Endothelial cell of umbilical vein (primary cell): ENCODE data around the gene AGBL4. TPM values are rescaled to one million over a fixed set of nuclear protein-coding genes. Genes with fewer than 3 reads are reported as not detected.

Experiments
- BruUV-seq: library from RNA; stranded (reverse); fragments of 400-500 nt; replicated peaks from 2 replicates; lab custom pipeline; 2021; lab: Mats Ljungman, UMichigan
- CTCF ChIA-PET: fragments of 300-600, 350-600 bp; sonication (Branson Sonifier 250); formaldehyde crosslinking; loops from one replicate; lab custom pipeline; 2021; ENCODE audit warnings: antibody characterized with exemption, inconsistent platforms; lab: Charles Lee
- POLR2A ChIA-PET: fragments of 300-600, 350-600 bp; sonication (Branson Sonifier 250); formaldehyde crosslinking; loops from one replicate; lab custom pipeline; 2021; ENCODE audit warnings: antibody characterized with exemption, inconsistent platforms; lab: Charles Lee
- DNase-seq: peaks from one replicate; pipeline ENCODE4 v3.0.0-alpha.2; 2011; ENCODE audit warnings: low read depth, low spot score
- FAIRE-seq: peaks from 2 replicates; lab custom pipeline; 2011; peaks lifted over from hg19 to GRCh38; lab: Jason Lieb, UNC
- H2AFZ ChIP-seq: 2 replicates; pipeline ENCODE4 v1.6.0; 2012; ENCODE audit warnings: low read depth, low read length, control low read depth, inconsistent platforms
- H3K27ac ChIP-seq: 2 replicates; pipeline ENCODE4 v1.5.1; 2011; ENCODE audit warnings: low read depth, mild to moderate bottlenecking, control low read depth, low read length, moderate library complexity; ENCODE audit not compliant: insufficient read depth
- H3K27me3 ChIP-seq, 2 experiments: 2 replicates each; pipeline versions ENCODE4 v1.6.0 to v1.6.1; 2011; ENCODE audit warnings: low read length in 2 of 2, mixed read lengths in 1 of 2; ENCODE audit not compliant: control insufficient read depth in 2 of 2, insufficient read depth in 2 of 2
- H3K36me3 ChIP-seq, 2 experiments: 2 replicates in 1 of 2; 3 replicates in 1 of 2; pipeline ENCODE4 v1.5.1; 2011; ENCODE audit warnings: low read length in 2 of 2, mild to moderate bottlenecking in 1 of 2, moderate library complexity in 1 of 2; ENCODE audit not compliant: control insufficient read depth in 2 of 2, insufficient read depth in 2 of 2; ENCODE audit errors: extremely low read depth in 1 of 2
- H3K4me1 ChIP-seq: 3 replicates; pipeline ENCODE4 v1.5.1; 2011; ENCODE audit warnings: mild to moderate bottlenecking, low read length; ENCODE audit not compliant: control insufficient read depth, insufficient read depth; ENCODE audit errors: extremely low read depth
- H3K4me2 ChIP-seq: 2 replicates; pipeline ENCODE4 v1.6.1; 2011; ENCODE audit warnings: low read length, control low read depth, mixed read lengths; ENCODE audit not compliant: insufficient read depth
- H3K4me3 ChIP-seq, 3 experiments: fragments of 200-600 bp in 1 of 3; sonication (generic), shearing (Covaris generic) in 1 of 3; replicated peaks in 1 of 3; 2 replicates each; pipeline ENCODE4 v1.5.1; 2011 to 2016; ENCODE audit warnings: control low read depth in 3 of 3, low read length in 3 of 3, mild to moderate bottlenecking in 2 of 3, inconsistent platforms in 1 of 3, low read depth in 1 of 3, moderate library complexity in 1 of 3; ENCODE audit not compliant: insufficient read depth in 1 of 3
- H3K79me2 ChIP-seq: 2 replicates; pipeline ENCODE4 v1.6.0; 2012; ENCODE audit warnings: low read length, inconsistent platforms; ENCODE audit not compliant: control insufficient read depth, insufficient read depth
- H3K9ac ChIP-seq: replicated peaks from 2 replicates; pipeline ENCODE3; 2011; ENCODE audit warnings: low read length, control low read depth; ENCODE audit not compliant: insufficient read depth; ENCODE audit errors: extremely low read depth
- H3K9me1 ChIP-seq: replicated peaks from 3 replicates; pipeline ENCODE4 v1.6.0; 2011; ENCODE audit warnings: mild to moderate bottlenecking, low read length; ENCODE audit not compliant: control insufficient read depth, insufficient read depth; ENCODE audit errors: extremely low read depth
- H3K9me3 ChIP-seq: replicated peaks from 2 replicates; pipeline ENCODE4 v1.5.1; 2012; ENCODE audit warnings: low read length, inconsistent platforms; ENCODE audit not compliant: control insufficient read depth, insufficient read depth
- H4K20me1 ChIP-seq: replicated peaks from 2 replicates; pipeline ENCODE3; 2011; ENCODE audit warnings: mild to moderate bottlenecking, low read length; ENCODE audit not compliant: control insufficient read depth, insufficient read depth; ENCODE audit errors: extremely low read depth
- EZH2 ChIP-seq: IDR thresholded peaks from 2 replicates; pipeline ENCODE4 v1.6.1; 2012; ENCODE audit warnings: borderline replicate concordance, low read depth, mild to moderate bottlenecking, moderate library complexity, low read length, inconsistent platforms; ENCODE audit not compliant: severe bottlenecking
- FOS ChIP-seq: IDR thresholded peaks from 2 replicates; pipeline ENCODE4 v1.6.1; 2011; ENCODE audit warnings: mild to moderate bottlenecking, low read length, moderate library complexity, borderline replicate concordance; ENCODE audit not compliant: insufficient read depth
- GATA2 ChIP-seq: IDR thresholded peaks from 2 replicates; pipeline ENCODE4 v1.7.0; 2011; ENCODE audit warnings: low read depth, mild to moderate bottlenecking, moderate library complexity, mixed read lengths, low read length; ENCODE audit not compliant: insufficient read length, insufficient read depth
- JUN ChIP-seq: IDR thresholded peaks from 2 replicates; pipeline ENCODE4 v1.6.1; 2011; ENCODE audit warnings: borderline replicate concordance, low read depth; ENCODE audit not compliant: insufficient read length, insufficient read depth
- MYC ChIP-seq: IDR thresholded peaks from one replicate; pipeline ENCODE4 v1.6.1; 2011; ENCODE audit warnings: mild to moderate bottlenecking, low read depth, low read length
- POLR2A ChIP-seq: IDR thresholded peaks from 2 replicates; pipeline ENCODE4 v1.6.1; 2012; ENCODE audit warnings: low read depth, mild to moderate bottlenecking, control low read depth, low read length
- POLR2AphosphoS5 ChIP-seq: IDR thresholded peaks from 2 replicates; pipeline ENCODE4 v1.6.1; 2012; ENCODE audit warnings: low read depth, mild to moderate bottlenecking, control low read depth, low read length, moderate library complexity; ENCODE audit not compliant: insufficient read depth
- dilution Hi-C: fragments of 300-500 bp; cut with MboI; formaldehyde crosslinking; loops from one replicate; pipeline ENCODE4 v1.15.0; 2019; ENCODE audit warnings: low sequenced_read_pairs; ENCODE audit not compliant: extremely low pct_ligation_motif_present
- intact Hi-C: fragments of 100-400 bp; cut with micrococcal nuclease; formaldehyde crosslinking; loops from one replicate; pipeline ENCODE4 v1.10.0; 2022
- polyA plus RNA-seq, 4 experiments: library from polyadenylated mRNA; depleted of rRNA in 3 of 4; stranded (reverse) in 3 of 4; unstranded in 1 of 4; fragments of >200 nt; gene quantifications; 2 replicates each; pipeline versions ENCODE4 v1.2.1 to v1.2.3, GENCODE V29; 2011 to 2012; ENCODE audit warnings: missing spikeins in 1 of 4
- total RNA-seq: library from RNA; stranded (reverse); gene quantifications from 2 replicates; pipeline ENCODE4 v1.2.3, GENCODE V29; 2021
- TF ChIP-seq, protein P1 (sequence below), 2 donors: IDR thresholded peaks; 1 replicate in 1 of 2; 2 replicates in 1 of 2; pipeline ENCODE4 v1.5.1; 2011; ENCODE audit warnings: low read length in 2 of 2, mild to moderate bottlenecking in 2 of 2, moderate library complexity in 2 of 2, control low read depth in 1 of 2, inconsistent platforms in 1 of 2, low read depth in 1 of 2; ENCODE audit not compliant: insufficient read depth in 1 of 2; ENCODE audit errors: extremely low read depth in 1 of 2
- TF ChIP-seq, protein P2 (sequence below): IDR thresholded peaks from 2 replicates; pipeline ENCODE4 v1.6.1; 2011; ENCODE audit not compliant: insufficient read depth, insufficient read length

Gene AGBL4
- total and polyA plus RNA-seq, 2 donors (not counting 3 experiments of a cell fraction or from before 2014, with no cell fraction given) = not detected

- Histone ChIP-seq H3K9me3 (no peaks in the 10 kb centered on the region), H3K27ac (no peak overlapping the region), H3K27me3 (no peaks in the 10 kb centered on the region), H3K36me3 (no peaks in the 10 kb centered on the region), H3K79me2 (no peaks in the 10 kb centered on the region), H3K4me2 (no peak overlapping the region), H3K9ac (no peak overlapping the region), H3K4me1 (no peaks in the 10 kb centered on the region), H3K4me3 (no peak overlapping the region), H2AFZ (no peak overlapping the region), H3K9me1 (no peaks in the 10 kb centered on the region), H4K20me1 (no peaks in the 10 kb centered on the region)
- CTCF ChIA-PET = no interaction called here
- no TSS peak for BruUV-seq
- intact Hi-C loops = no loop called here
- FAIRE-seq (no peak), DNase-seq (no peak)
- TF ChIP-seq EZH2 (no peak), MYC (no peak), GATA2 (no peak), JUN (no peak), POLR2AphosphoS5 (no peak), FOS (no peak), POLR2A (no peak)
- TF ChIP-seq, protein P1, sequence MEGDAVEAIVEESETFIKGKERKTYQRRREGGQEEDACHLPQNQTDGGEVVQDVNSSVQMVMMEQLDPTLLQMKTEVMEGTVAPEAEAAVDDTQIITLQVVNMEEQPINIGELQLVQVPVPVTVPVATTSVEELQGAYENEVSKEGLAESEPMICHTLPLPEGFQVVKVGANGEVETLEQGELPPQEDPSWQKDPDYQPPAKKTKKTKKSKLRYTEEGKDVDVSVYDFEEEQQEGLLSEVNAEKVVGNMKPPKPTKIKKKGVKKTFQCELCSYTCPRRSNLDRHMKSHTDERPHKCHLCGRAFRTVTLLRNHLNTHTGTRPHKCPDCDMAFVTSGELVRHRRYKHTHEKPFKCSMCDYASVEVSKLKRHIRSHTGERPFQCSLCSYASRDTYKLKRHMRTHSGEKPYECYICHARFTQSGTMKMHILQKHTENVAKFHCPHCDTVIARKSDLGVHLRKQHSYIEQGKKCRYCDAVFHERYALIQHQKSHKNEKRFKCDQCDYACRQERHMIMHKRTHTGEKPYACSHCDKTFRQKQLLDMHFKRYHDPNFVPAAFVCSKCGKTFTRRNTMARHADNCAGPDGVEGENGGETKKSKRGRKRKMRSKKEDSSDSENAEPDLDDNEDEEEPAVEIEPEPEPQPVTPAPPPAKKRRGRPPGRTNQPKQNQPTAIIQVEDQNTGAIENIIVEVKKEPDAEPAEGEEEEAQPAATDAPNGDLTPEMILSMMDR (IDR thresholded peaks at IDR 0.05; ENCODE audit: extremely low read depth in 1 of 2, insufficient read depth in 1 of 2, low read depth in 1 of 2, low read length in 2 of 2) = no peak
- TF ChIP-seq, protein P2, sequence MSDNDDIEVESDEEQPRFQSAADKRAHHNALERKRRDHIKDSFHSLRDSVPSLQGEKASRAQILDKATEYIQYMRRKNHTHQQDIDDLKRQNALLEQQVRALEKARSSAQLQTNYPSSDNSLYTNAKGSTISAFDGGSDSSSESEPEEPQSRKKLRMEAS = no peak
- POLR2A ChIA-PET = no interaction called here
- dilution Hi-C loops = no loop called here
Measured at GRCh38 chr1:48955774-48956173, 1068.0 kb downstream of the AGBL4 start.
